Measurements from ENCODE around the gene SRGAP3.

- TF ChIP-seq CTCF (IDR thresholded peaks at IDR 0.05): no peak
- TF ChIP-seq POLR2A (IDR thresholded peaks at IDR 0.05): no peak
Measured at GRCh38 chr3:9135526-9135925, 113.9 kb downstream of the SRGAP3 start.

Measured in testis (tissue), 2 donors.